ENCODE data around the gene CASP9. TPM values are rescaled to one million over a fixed set of nuclear protein-coding genes. Genes with fewer than 3 reads are reported as not detected.

The CASP9 gene
- total RNA-seq, 1 experiment from 2014 or later: 13.5 TPM

DNA sequence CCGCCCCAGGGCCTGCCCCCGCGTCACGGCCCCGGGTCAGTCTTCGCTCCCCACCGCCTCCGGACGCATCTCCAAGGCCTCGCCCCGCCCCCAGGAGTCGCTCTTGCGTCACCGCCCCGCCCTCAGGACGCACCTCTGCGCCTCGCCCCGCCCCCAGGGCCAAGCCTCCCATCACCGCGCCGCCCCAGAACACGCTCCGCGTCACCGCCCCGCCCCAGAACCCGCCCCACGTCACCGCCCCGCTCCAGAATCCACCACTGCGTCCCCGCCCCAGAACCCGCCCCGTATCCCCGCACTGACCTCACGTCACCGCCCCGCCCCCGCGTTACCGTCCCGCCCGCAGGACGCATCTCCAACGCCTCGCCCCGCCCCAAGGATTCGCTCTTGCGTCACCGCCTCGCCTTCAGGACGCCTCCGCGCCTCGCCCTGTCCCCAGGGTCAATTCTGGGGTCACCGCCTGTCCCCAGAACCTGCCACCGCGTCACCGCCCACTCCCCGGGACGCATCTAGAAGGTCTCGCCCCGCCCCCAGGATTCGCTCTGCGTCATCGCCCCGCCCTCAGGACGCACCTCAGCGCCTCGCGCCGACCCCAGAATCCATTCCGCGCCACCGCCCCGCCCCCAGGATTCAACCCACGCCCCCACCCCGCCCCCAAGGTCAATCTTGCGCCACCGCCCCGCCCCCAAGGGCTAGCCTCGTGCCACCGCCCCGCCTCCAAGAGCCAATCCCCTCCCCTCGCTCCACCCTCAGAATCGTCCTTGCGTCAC, 451 bp upstream of the CASP9 start:
- no peaks in the 10 kb centered on the region for H3K27me3 Mint-ChIP-seq (ENCODE audit: low read depth)
- ChIA-PET POLR2A (interaction anchor here (0.9 kb wide), 1 partner anchor 15 kb away, joined by 5 read pairs; no protein-coding TSS in a partner anchor), CTCF (interaction anchor here (0.8 to 1.0 kb wide), 2 partner anchors 60 to 79 kb away, joined by 3 to 4 read pairs; no protein-coding TSS in a partner anchor)
- peak; percentile 100 for DNase-seq (ENCODE audit: low spot score)
- ATAC-seq: peak; percentile 46
- no peaks in the 10 kb centered on the region for H3K9me3 Mint-ChIP-seq
- H3K27ac Mint-ChIP-seq: peak overlapping the region; percentile 97
- TF ChIP-seq CREM (CRISPR knock-in tag; IDR thresholded peaks at IDR 0.05) (0 out of 2 replicates have a peak, but pooled peaks have one; percentile 28), SP1 (CRISPR knock-in tag; conservative IDR thresholded peaks at IDR 0.05) (peak; percentile 7; the same call in 1 of the 2 replicates), ZNF121 (CRISPR knock-in tag; IDR thresholded peaks at IDR 0.05) (no peak), GABPB1 (CRISPR knock-in tag; IDR thresholded peaks at IDR 0.05) (peak; percentile 41; the same call in 1 of the 2 replicates)
- TF ChIP-seq, protein P1, sequence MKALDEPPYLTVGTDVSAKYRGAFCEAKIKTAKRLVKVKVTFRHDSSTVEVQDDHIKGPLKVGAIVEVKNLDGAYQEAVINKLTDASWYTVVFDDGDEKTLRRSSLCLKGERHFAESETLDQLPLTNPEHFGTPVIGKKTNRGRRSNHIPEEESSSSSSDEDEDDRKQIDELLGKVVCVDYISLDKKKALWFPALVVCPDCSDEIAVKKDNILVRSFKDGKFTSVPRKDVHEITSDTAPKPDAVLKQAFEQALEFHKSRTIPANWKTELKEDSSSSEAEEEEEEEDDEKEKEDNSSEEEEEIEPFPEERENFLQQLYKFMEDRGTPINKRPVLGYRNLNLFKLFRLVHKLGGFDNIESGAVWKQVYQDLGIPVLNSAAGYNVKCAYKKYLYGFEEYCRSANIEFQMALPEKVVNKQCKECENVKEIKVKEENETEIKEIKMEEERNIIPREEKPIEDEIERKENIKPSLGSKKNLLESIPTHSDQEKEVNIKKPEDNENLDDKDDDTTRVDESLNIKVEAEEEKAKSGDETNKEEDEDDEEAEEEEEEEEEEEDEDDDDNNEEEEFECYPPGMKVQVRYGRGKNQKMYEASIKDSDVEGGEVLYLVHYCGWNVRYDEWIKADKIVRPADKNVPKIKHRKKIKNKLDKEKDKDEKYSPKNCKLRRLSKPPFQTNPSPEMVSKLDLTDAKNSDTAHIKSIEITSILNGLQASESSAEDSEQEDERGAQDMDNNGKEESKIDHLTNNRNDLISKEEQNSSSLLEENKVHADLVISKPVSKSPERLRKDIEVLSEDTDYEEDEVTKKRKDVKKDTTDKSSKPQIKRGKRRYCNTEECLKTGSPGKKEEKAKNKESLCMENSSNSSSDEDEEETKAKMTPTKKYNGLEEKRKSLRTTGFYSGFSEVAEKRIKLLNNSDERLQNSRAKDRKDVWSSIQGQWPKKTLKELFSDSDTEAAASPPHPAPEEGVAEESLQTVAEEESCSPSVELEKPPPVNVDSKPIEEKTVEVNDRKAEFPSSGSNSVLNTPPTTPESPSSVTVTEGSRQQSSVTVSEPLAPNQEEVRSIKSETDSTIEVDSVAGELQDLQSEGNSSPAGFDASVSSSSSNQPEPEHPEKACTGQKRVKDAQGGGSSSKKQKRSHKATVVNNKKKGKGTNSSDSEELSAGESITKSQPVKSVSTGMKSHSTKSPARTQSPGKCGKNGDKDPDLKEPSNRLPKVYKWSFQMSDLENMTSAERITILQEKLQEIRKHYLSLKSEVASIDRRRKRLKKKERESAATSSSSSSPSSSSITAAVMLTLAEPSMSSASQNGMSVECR (CRISPR knock-in tag; IDR thresholded peaks at IDR 0.05; ENCODE audit: borderline replicate concordance): 0 out of 2 replicates have a peak, but pooled peaks have one; percentile 2
- peak overlapping the region; percentile 94 for H3K4me3 Mint-ChIP-seq
- H3K36me3 Mint-ChIP-seq: no peaks in the 10 kb centered on the region
- H3K4me1 Mint-ChIP-seq: peaks cover 39% of the 10 kb centered on the region

DNA sequence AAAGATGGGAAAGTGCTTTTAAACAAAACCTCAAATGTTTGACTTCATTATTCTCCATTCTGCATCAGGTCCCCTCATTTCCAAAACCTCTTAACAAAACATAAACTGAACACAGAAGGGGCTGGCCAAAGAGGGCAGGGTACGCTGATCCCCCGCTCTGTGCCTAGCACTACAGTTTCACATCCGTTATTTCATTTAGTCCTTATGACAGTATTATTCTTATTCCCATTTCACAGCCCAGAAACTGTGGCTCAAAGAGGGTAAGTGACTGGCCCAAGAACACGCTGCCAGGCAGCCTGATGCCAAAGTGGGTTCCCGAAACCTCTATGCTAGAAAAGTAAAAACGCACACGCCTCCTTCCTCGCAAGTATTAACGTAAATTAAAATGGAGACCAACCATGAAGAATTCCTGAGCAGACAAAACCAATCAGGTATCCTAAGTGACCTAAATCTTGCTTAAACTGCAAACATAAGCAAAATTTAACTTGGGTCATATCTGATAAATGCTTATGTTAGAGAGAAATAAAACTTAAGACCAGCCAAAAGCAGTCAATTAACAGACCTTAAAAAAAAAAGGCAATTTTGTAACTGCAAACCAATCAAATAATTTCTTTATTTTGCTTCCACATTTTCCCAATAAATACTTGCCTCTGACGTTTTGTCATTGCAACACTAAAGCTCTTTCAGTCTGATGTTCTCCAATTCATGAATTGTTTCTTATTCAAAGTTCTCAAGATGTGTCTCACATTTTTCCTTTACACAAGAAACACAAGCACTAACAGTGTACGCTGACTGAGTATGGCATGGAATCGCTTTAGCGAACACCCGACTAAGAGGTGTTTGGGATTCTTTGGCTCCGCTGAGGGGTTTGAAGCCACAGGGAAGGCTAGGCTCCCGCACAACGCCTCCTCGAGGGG, 653 bp downstream of the CASP9 start:
- CTCF ChIA-PET: interaction anchor here (0.8 to 0.9 kb wide), 2 partner anchors 14 to 61 kb away, joined by 4 read pairs; no protein-coding TSS in a partner anchor
- no peak for DNase-seq (ENCODE audit: low spot score)
- peak overlapping the region; percentile 98 for H3K27ac Mint-ChIP-seq
- peak overlapping the region; percentile 94 for H3K4me3 Mint-ChIP-seq
- POLR2A ChIA-PET: interaction anchor here (0.9 kb wide), 1 partner anchor 14 kb away, joined by 5 read pairs; no protein-coding TSS in a partner anchor
- no peaks in the 10 kb centered on the region for H3K36me3 Mint-ChIP-seq
- H3K27me3 Mint-ChIP-seq (ENCODE audit: low read depth): no peaks in the 10 kb centered on the region
- TF ChIP-seq ZNF121 (CRISPR knock-in tag; IDR thresholded peaks at IDR 0.05): no peak
- TF ChIP-seq, protein P2, sequence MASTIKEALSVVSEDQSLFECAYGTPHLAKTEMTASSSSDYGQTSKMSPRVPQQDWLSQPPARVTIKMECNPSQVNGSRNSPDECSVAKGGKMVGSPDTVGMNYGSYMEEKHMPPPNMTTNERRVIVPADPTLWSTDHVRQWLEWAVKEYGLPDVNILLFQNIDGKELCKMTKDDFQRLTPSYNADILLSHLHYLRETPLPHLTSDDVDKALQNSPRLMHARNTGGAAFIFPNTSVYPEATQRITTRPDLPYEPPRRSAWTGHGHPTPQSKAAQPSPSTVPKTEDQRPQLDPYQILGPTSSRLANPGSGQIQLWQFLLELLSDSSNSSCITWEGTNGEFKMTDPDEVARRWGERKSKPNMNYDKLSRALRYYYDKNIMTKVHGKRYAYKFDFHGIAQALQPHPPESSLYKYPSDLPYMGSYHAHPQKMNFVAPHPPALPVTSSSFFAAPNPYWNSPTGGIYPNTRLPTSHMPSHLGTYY (CRISPR knock-in tag; IDR thresholded peaks at IDR 0.05): no peak
- no peak for TF ChIP-seq OVOL2 (CRISPR knock-in tag; IDR thresholded peaks at IDR 0.05; ENCODE audit: borderline replicate concordance)
- TF ChIP-seq EMX1 (CRISPR knock-in tag; IDR thresholded peaks at IDR 0.05): no peak
- TF ChIP-seq JUN (CRISPR knock-in tag; IDR thresholded peaks at IDR 0.05): no peak
- no peak for ATAC-seq
- no peaks in the 10 kb centered on the region for H3K9me3 Mint-ChIP-seq
- peaks cover 39% of the 10 kb centered on the region for H3K4me1 Mint-ChIP-seq

DNA sequence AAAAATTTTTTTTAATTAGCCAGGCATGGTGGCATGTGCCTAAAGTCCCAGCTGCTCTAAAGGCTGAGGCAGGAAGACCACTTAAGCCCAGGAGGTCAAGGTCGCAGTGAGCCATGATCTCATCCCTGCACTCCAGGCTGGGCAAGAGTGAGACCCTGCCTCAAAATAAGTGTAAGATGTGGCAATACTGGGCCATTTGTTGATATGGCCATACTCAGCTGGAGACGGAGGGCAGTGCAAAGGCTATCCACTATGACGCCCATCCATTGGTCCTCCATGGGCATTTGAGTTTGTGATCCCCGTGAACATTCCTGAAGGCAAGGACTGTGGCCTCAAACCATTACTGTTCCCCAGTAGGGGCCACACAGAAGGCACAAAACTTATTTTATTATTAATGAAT, 1.5 kb downstream of the CASP9 start:
- POLR2A ChIA-PET: no interaction called here
- Mint-ChIP-seq H3K9me3 (no peaks in the 10 kb centered on the region), H3K27ac (no peak overlapping the region), H3K36me3 (peaks cover under 1% of the 10 kb centered on the region; the same call in 1 of the 2 replicates), H3K4me3 (peak overlapping the region; percentile 94; the same call in 1 of the 2 replicates), H3K27me3 (ENCODE audit: low read depth) (no peaks in the 10 kb centered on the region), H3K4me1 (peaks cover 33% of the 10 kb centered on the region)
- DNase-seq (ENCODE audit: low spot score) (no peak), ATAC-seq (no peak)
- CTCF ChIA-PET: no interaction called here
- TF ChIP-seq, protein P3, sequence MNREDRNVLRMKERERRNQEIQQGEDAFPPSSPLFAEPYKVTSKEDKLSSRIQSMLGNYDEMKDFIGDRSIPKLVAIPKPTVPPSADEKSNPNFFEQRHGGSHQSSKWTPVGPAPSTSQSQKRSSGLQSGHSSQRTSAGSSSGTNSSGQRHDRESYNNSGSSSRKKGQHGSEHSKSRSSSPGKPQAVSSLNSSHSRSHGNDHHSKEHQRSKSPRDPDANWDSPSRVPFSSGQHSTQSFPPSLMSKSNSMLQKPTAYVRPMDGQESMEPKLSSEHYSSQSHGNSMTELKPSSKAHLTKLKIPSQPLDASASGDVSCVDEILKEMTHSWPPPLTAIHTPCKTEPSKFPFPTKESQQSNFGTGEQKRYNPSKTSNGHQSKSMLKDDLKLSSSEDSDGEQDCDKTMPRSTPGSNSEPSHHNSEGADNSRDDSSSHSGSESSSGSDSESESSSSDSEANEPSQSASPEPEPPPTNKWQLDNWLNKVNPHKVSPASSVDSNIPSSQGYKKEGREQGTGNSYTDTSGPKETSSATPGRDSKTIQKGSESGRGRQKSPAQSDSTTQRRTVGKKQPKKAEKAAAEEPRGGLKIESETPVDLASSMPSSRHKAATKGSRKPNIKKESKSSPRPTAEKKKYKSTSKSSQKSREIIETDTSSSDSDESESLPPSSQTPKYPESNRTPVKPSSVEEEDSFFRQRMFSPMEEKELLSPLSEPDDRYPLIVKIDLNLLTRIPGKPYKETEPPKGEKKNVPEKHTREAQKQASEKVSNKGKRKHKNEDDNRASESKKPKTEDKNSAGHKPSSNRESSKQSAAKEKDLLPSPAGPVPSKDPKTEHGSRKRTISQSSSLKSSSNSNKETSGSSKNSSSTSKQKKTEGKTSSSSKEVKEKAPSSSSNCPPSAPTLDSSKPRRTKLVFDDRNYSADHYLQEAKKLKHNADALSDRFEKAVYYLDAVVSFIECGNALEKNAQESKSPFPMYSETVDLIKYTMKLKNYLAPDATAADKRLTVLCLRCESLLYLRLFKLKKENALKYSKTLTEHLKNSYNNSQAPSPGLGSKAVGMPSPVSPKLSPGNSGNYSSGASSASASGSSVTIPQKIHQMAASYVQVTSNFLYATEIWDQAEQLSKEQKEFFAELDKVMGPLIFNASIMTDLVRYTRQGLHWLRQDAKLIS (CRISPR knock-in tag; IDR thresholded peaks at IDR 0.05; ENCODE audit: borderline replicate concordance): no peak
- no peak for TF ChIP-seq KAT7 (CRISPR knock-in tag; IDR thresholded peaks at IDR 0.05; ENCODE audit: borderline replicate concordance)
- TF ChIP-seq RORB (CRISPR knock-in tag; IDR thresholded peaks at IDR 0.05): no peak
- TF ChIP-seq, protein P4, sequence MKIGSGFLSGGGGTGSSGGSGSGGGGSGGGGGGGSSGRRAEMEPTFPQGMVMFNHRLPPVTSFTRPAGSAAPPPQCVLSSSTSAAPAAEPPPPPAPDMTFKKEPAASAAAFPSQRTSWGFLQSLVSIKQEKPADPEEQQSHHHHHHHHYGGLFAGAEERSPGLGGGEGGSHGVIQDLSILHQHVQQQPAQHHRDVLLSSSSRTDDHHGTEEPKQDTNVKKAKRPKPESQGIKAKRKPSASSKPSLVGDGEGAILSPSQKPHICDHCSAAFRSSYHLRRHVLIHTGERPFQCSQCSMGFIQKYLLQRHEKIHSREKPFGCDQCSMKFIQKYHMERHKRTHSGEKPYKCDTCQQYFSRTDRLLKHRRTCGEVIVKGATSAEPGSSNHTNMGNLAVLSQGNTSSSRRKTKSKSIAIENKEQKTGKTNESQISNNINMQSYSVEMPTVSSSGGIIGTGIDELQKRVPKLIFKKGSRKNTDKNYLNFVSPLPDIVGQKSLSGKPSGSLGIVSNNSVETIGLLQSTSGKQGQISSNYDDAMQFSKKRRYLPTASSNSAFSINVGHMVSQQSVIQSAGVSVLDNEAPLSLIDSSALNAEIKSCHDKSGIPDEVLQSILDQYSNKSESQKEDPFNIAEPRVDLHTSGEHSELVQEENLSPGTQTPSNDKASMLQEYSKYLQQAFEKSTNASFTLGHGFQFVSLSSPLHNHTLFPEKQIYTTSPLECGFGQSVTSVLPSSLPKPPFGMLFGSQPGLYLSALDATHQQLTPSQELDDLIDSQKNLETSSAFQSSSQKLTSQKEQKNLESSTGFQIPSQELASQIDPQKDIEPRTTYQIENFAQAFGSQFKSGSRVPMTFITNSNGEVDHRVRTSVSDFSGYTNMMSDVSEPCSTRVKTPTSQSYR (CRISPR knock-in tag; IDR thresholded peaks at IDR 0.05): no peak
- TF ChIP-seq JUN (CRISPR knock-in tag; IDR thresholded peaks at IDR 0.05): no peak
